ENCODE data around the gene ANKRD34A. TPM values are rescaled to one million over a fixed set of nuclear protein-coding genes. Genes with fewer than 3 reads are reported as not detected.
"Not testable (repeated sequence)": the region's sequence is repeated elsewhere in the genome, so short reads cannot be mapped to it uniquely, and the experiment has no call there.

ANKRD34A gene
- total RNA-seq, 1 donor from 2014 or later, result 5.2 TPM

DNA sequence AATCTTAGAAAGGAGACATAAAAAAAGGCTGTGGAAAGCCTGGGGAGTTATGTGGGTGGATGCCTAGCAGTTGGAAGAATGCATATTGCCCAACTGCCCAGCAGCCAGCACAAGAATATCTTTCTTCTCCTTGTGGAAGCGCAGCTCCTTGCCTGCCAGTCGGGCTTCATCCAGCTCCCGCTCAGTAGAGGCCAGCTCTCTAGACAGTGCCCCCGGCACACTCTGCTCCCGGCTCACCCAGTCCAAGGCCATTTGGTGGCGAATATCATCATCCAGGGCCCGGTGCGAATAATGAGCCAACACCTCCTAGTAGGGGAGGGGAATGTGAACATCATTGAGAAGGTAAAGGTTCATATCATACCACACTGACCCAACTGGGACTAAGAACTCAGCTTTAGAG, 28.1 kb downstream of the ANKRD34A start:
- Mint-ChIP-seq H3K27me3 (no peaks in the 10 kb centered on the region), H3K4me3 (no peak overlapping the region), H3K36me3 (ENCODE audit: low read depth) (peaks cover 26% of the 10 kb centered on the region), H3K4me1 (peaks cover 20% of the 10 kb centered on the region), H3K27ac (no peak overlapping the region), H3K9me3 (no peaks in the 10 kb centered on the region)
- no peak for DNase-seq
- intact Hi-C loops (cut with micrococcal nuclease), result no loop called here

DNA sequence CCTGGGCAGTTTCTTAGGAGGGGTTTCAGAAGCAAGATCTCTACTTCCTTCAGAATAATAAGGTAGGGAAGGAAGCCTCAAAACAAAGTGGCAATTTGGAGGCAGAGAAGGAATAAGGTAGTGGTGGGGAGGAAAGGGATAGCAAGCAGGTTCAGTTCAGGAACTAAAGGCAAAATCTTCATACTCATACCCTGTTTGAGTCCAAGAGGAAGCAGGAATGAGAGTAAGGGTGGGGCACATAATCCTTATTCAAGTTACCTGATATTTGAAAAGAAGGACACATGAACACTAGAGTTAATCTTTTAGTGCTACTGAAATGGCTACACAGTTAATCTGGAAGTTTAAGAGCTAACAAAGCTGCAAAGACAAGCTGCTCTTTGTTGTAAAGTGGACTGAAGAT, 28.7 kb downstream of the ANKRD34A start:
- H3K4me3 Mint-ChIP-seq, result no peak overlapping the region
- DNase-seq, result no peak
- intact Hi-C loops (cut with micrococcal nuclease), result no loop called here
- H3K4me1 Mint-ChIP-seq, result peaks cover 20% of the 10 kb centered on the region
- no peak overlapping the region for H3K27ac Mint-ChIP-seq
- H3K27me3 Mint-ChIP-seq, result no peaks in the 10 kb centered on the region
- no peaks in the 10 kb centered on the region for H3K9me3 Mint-ChIP-seq
- peaks cover 28% of the 10 kb centered on the region for H3K36me3 Mint-ChIP-seq (ENCODE audit: low read depth)

DNA sequence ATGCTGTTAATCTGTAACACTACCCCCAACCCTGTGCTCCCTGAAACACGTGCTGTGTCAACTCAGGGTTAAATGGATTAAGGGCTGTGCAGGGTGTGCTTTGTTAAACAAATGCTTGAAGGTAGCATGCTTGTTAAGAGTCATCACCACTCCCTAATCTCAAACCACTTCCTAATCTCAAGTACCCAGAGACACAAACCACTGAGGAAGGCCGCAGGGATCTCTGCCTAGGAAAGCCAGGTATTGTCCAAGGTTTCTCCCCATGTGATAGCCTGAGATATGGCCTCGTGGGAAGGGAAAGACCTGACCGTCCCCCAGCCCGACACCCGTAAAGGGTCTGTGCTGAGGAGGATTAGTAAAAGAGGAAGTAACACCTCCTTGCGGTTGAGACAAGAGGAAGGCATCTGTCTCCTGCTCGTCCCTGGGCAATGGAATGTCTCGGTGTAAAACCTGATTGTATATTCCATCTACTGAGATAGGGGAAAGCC, 31.8 kb downstream of the ANKRD34A start:
- H3K4me3 Mint-ChIP-seq, result peak overlapping the region; percentile 66
- H3K27me3 Mint-ChIP-seq; intact Hi-C loops (cut with micrococcal nuclease); H3K9me3 Mint-ChIP-seq: not testable (repeated sequence)
- peaks cover 27% of the 10 kb centered on the region for H3K36me3 Mint-ChIP-seq (ENCODE audit: low read depth)
- H3K27ac Mint-ChIP-seq, result peak overlapping the region; percentile 88
- DNase-seq, result peak; percentile 71
- H3K4me1 Mint-ChIP-seq, result peaks cover 22% of the 10 kb centered on the region

DNA sequence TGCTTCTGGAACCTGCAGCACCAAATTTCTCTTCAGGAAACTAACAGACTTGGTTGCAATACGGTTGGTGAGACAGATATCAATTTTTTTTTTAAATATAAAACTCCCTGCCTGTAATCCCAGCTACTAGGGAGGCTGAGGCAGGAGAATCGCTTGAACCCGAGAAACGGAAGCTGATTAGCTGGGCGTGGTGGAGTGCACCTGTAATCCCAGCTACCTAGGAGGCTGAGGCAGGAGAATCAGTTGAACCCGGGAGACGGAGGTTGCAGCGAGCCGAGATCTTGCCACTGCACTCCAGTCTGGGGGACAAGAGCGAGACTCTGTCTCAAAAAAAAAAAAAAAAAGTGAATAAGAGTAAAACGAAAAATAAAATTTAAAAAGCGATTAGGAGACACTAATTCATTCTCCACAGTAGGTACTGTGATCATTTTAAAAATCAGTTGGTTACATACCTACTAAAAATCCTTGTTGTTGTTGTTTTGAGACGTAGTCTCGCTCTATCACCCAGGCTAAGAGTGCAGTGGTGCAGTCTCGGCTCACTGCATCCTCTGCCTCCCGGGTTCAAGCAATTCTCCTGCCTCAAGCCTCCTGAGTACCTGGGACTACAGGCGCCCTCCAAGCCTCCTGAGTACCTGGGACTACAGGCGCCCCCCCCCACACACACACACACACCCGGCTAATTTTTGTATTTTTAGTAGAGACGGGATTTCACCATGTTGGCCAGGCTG, 36.3 kb downstream of the ANKRD34A start:
- H3K27ac Mint-ChIP-seq, result peak overlapping the region; percentile 86
- peak; percentile 67 for DNase-seq
- H3K4me1 Mint-ChIP-seq, result peaks cover 23% of the 10 kb centered on the region
- H3K36me3 Mint-ChIP-seq (ENCODE audit: low read depth), result peaks cover 9% of the 10 kb centered on the region
- intact Hi-C loops (cut with micrococcal nuclease), result loop anchor here (1.0 to 5.0 kb wide), 6 partner anchors 9 to 69 kb away; partner anchors contain the start of genes ANKRD34A, PIAS3, POLR3GL and TXNIP
- no peaks in the 10 kb centered on the region for H3K27me3 Mint-ChIP-seq
- H3K4me3 Mint-ChIP-seq, result no peak overlapping the region
- no peaks in the 10 kb centered on the region for H3K9me3 Mint-ChIP-seq

DNA sequence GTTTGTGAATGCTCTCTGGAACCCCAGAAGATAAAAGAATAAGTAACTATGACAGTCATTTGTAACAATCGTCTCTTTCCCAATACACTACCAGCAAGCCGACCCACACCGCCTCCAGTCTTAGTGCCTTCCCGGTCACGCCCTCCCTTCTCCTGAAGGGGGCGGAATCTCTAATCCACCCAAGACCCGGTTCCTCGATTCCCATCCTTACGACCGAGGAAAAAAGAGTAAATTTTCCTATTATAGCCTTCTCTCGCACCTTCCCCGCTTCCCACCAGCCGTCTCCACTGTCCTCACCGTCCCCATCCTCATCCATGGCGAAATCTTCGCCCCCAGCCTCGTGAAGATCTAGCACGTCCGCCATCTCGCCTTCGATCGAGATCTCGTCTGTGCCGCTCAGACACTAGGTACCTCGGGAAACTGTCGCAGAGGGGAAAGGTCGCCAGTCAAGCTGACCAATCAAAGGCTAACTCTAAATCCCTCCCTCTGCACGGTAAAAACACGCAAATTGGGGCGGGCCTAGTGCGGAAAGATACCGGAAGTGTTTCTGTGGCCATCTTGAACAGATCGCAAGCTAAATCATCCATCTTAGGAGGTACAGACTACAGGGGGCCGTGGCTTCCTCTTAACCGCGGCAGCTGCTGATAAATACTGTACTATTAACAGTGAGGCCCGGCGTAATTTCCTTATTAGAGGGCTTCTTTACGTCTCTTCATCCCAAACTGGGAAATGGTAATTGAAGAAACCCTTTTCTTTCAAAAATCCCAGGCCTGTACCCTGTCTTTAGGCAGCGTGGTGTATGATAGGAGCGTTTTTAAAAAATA, 37.1 kb downstream of the ANKRD34A start, which contains the start of gene RBM8A:
RBM8A (minus strand) TSS at position 422 of the 824 bp plus-strand sequence; CDS start at position 364, 58 bp downstream.
- intact Hi-C loops (cut with micrococcal nuclease), result loop anchor here (1.0 to 5.0 kb wide), 6 partner anchors 8 to 69 kb away; partner anchors contain the start of genes ANKRD34A, PIAS3, POLR3GL and TXNIP
- peak within 1 kb of the TSS; percentile 86 for H3K27ac Mint-ChIP-seq
- H3K36me3 Mint-ChIP-seq (ENCODE audit: low read depth), result peaks cover 15% of the 10 kb centered on the region
- no peak within 1 kb of the TSS for H3K4me3 Mint-ChIP-seq
- H3K27me3 Mint-ChIP-seq, result no peaks in the 10 kb centered on the region
- H3K9me3 Mint-ChIP-seq, result no peaks in the 10 kb centered on the region
- DNase-seq, result peak; percentile 98
- peaks cover 15% of the 10 kb centered on the region for H3K4me1 Mint-ChIP-seq

DNA sequence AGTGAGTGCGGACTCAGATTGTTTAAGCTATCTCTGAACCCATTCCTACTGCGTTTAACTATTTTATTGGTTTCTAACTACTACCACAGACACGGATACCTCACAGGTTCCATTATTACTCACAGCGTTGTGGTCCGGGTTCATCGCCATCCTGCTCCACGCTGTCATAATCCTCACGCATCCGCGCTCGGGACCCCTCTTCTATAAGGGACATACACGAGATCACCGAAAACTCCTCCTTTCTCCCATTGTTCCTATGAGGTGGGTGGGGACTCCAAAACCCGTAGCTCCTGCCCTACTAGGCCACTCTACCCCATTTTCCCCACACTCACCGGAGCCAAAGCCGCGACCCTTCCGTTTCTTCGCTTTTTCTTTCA, 37.7 kb downstream of the ANKRD34A start:
- no peak for DNase-seq
- H3K4me1 Mint-ChIP-seq, result peaks cover 12% of the 10 kb centered on the region
- no peak overlapping the region for H3K4me3 Mint-ChIP-seq
- H3K9me3 Mint-ChIP-seq, result no peaks in the 10 kb centered on the region
- no peaks in the 10 kb centered on the region for H3K27me3 Mint-ChIP-seq
- H3K27ac Mint-ChIP-seq, result no peak overlapping the region
- peaks cover 15% of the 10 kb centered on the region for H3K36me3 Mint-ChIP-seq (ENCODE audit: low read depth)
- intact Hi-C loops (cut with micrococcal nuclease), result loop anchor here (1.0 to 5.0 kb wide), 6 partner anchors 7 to 70 kb away; partner anchors contain the start of genes ANKRD34A, PIAS3, POLR3GL and TXNIP

DNA sequence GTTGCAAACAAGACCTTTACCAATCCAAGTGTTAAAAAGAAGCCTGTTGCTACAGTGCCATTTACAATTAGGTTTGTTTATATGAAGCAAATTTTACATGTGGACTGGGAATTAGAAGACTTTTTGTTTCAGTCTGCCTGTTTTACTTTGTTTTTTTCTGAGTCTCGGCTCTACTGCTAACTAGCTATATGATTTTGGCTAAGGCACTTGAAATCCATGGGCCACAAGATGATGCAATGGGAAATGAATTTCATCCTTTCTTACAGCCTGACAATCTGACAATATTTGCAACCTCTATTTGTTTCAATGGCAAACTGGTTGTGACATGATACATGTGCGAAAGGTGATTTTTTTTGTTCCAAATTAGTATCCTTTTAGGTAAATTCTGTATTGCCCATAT, 42.1 kb downstream of the ANKRD34A start:
- intact Hi-C loops (cut with micrococcal nuclease), result no loop called here
- Mint-ChIP-seq H3K4me1 (peaks cover 35% of the 10 kb centered on the region), H3K36me3 (ENCODE audit: low read depth) (peaks cover 20% of the 10 kb centered on the region), H3K9me3 (no peaks in the 10 kb centered on the region), H3K27me3 (no peaks in the 10 kb centered on the region), H3K27ac (no peak overlapping the region), H3K4me3 (no peak overlapping the region)
- DNase-seq, result no peak

DNA sequence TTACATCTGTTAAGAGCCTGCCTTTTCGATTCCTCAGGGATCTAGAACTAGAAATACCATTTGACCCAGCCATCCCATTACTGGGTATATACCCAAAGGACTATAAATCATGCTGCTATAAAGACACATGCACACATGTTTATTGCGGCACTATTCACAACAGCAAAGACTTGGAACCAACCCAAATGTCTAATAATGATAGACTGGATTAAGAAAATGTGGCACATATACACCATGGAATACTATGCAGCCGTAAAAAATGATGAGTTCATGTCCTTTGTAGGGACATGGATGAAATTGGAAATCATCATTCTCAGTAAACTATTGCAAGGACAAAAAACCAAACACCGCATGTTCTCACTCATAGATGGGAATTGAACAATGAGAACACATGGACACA, 44.1 kb downstream of the ANKRD34A start:
- Mint-ChIP-seq H3K4me3 (peak overlapping the region; percentile 94), H3K27ac (peak overlapping the region; percentile 51), H3K4me1 (peaks cover 31% of the 10 kb centered on the region), H3K36me3 (ENCODE audit: low read depth) (peaks cover 27% of the 10 kb centered on the region)
- intact Hi-C loops (cut with micrococcal nuclease); H3K27me3 Mint-ChIP-seq; H3K9me3 Mint-ChIP-seq; DNase-seq: not testable (repeated sequence)

DNA sequence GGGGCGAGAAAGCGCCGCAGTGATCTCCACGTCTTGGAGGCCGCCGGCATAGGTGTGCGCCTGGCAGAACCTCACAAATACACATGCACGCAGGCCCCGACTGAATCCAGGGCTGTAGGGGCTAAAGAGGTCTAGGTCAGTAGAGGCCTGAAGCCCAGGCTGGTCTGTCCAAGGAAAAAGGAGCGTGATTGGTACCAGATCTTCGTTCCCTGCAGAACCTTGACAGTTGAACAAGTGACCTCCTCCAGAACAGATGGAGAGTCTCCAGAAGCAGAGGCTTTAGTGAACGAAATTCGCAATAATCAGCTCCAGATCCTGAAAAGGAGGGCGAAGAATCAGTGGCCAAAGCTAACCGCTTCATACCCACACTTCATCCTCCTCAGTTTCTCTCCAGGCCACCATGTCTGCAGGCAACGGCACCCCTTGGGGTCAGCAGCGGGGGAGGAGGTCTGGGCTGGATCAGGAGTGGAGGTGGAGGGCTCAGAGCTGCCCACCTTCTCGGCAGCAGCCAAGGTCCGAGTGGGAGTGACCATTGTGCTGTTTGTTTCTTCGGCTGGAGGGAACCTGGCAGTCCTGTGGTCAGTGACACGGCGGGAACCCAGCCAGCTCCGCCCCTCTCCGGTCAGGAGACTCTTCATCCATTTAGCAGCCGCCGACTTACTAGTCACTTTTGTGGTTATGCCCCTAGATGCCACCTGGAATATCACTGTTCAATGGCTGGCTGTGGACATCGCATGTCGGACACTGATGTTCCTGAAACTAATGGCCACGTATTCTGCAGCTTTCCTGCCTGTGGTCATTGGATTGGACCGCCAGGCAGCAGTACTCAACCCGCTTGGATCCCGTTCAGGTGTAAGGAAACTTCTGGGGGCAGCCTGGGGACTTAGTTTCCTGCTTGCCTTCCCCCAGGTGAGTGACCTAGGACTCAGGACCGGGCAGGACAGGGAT, 45.1 kb downstream of the ANKRD34A start:
- Mint-ChIP-seq H3K4me1 (peaks cover 34% of the 10 kb centered on the region), H3K9me3 (no peaks in the 10 kb centered on the region), H3K36me3 (ENCODE audit: low read depth) (peaks cover 32% of the 10 kb centered on the region), H3K27ac (peak overlapping the region; percentile 94), H3K4me3 (peak overlapping the region; percentile 94), H3K27me3 (no peaks in the 10 kb centered on the region)
- intact Hi-C loops (cut with micrococcal nuclease), result loop anchor here (1.0 to 2.0 kb wide), 4 partner anchors 8 to 74 kb away; partner anchors contain the start of genes ANKRD35, NUDT17, PIAS3 and RBM8A
- peak; percentile 74 for DNase-seq

DNA sequence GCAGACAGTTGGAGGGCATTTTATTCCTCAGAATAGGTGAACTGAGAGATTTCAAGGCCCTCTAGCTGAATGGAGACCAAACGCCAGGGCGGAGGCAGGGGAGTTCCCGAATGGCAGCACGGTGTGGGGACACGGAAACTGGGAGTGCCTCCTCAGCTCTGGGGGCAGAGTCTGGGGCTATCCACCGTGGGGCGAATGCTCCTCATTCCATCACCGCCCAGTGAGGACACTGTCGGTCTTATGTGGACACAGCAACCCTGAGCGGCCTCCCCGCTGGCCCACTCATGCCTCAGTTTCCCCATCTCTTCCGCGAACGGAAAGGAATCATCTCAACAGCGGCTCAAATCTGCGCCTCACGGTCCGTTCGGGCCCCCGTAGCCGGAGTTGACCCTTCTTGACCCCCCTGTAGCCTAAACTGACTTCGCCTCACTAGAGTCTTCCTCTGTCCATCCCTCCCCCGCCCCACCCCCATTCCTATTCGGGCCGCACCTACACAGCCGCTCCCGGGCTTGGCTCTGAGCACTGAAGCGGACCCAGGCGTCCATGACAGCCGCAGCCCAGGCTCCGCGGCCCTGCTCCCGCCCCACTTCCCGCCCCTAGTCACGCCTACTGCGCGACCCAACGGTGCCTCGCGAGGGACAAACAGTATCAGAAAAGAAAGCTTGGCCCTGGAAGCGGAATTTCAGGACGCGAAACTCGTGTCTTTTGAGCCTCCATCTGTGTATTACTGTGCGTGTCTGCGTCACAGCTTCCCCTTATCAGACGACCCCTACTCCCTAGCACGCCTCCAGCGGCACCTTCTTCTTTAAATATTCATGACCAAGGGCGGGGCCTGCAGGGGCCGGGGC, 46.0 kb downstream of the ANKRD34A start, which contains the start of gene PEX11B:
PEX11B (minus strand) TSS at position 574 of the 848 bp plus-strand sequence; CDS start at position 545, 29 bp downstream.
- DNase-seq, result peak; percentile 97
- Mint-ChIP-seq H3K27ac (peak within 1 kb of the TSS; percentile 94), H3K4me1 (peaks cover 36% of the 10 kb centered on the region), H3K27me3 (no peaks in the 10 kb centered on the region), H3K9me3 (no peaks in the 10 kb centered on the region), H3K36me3 (ENCODE audit: low read depth) (peaks cover 32% of the 10 kb centered on the region), H3K4me3 (peak within 1 kb of the TSS; percentile 94)
- intact Hi-C loops (cut with micrococcal nuclease), result loop anchor here (2.0 kb wide), 2 partner anchors 34 to 74 kb away; partner anchors contain the start of genes ANKRD35 and NUDT17

DNA sequence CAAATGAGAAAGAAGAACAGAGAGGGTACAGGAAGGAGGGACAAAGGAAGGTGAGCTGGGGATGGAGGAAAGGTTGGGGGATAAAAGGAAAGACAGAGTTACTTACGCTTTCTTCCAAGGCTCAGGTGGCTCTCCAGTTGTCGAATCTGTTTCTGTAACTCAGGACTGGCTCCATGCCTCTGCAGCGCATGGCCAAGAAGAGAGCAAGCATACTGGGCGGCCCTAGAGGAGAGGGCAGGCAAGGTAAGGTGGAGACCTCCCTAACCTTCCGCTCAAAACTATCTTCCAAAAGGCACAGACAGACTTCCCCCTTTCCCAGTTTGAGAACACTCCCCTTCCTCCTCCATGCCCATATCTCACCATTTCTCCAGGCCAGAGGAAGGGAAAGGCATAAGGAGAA, 46.8 kb downstream of the ANKRD34A start:
- H3K36me3 Mint-ChIP-seq (ENCODE audit: low read depth), result peaks cover 29% of the 10 kb centered on the region
- peak overlapping the region; percentile 94 for H3K4me3 Mint-ChIP-seq
- H3K27ac Mint-ChIP-seq, result peak overlapping the region; percentile 94
- peaks cover 38% of the 10 kb centered on the region for H3K4me1 Mint-ChIP-seq
- intact Hi-C loops (cut with micrococcal nuclease), result no loop called here
- no peaks in the 10 kb centered on the region for H3K9me3 Mint-ChIP-seq
- DNase-seq, result no peak
- H3K27me3 Mint-ChIP-seq, result no peaks in the 10 kb centered on the region

DNA sequence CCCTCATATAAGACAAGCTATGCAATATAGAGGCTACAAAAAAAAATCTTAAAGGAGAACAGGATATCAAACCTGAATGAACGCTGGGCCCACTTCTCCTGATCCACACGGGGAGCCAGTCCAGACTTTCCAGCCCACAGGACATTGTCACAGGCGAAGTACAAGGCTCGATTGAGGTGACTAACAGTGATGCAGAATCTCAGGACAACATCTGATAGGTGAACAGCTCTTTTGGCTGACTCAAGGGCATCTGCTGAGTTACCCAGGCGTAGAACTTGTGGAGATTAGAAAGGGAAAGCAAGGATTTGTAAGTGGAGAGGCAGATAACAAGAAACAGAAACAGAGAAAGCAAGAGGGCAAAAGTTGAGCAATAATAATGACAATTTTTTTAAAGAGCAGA, 47.6 kb downstream of the ANKRD34A start:
- Mint-ChIP-seq H3K27me3 (no peaks in the 10 kb centered on the region), H3K4me1 (peaks cover 38% of the 10 kb centered on the region), H3K27ac (no peak overlapping the region), H3K36me3 (ENCODE audit: low read depth) (peaks cover 33% of the 10 kb centered on the region), H3K4me3 (peak overlapping the region; percentile 94), H3K9me3 (no peaks in the 10 kb centered on the region)
- intact Hi-C loops (cut with micrococcal nuclease), result no loop called here
- no peak for DNase-seq
